HepG2 (cell line): Measurements from ENCODE around the gene NRDC.

ENCODE experiments used
- MEIS1 ChIP-seq: sonication (generic); formaldehyde crosslinking; IDR thresholded peaks from 2 replicates; pipeline ENCODE4 v1.9.0; 2021; ENCODE audit warnings: mild to moderate bottlenecking, missing genetic modification reagents, moderate library complexity, borderline replicate concordance
- MXI1 ChIP-seq: IDR thresholded peaks from 3 replicates; pipeline ENCODE4 v1.6.1; 2012; ENCODE audit warnings: low read depth, low read length, inconsistent platforms, borderline replicate concordance
- NR2C2 ChIP-seq: sonication (generic); formaldehyde crosslinking; IDR thresholded peaks from 2 replicates; pipeline ENCODE4 v1.4.0; 2020; ENCODE audit warnings: missing genetic modification reagents, mild to moderate bottlenecking, moderate library complexity, borderline replicate concordance
- ZNF564 ChIP-seq: sonication (generic); formaldehyde crosslinking; IDR thresholded peaks from 2 replicates; pipeline ENCODE4 v1.8.1; 2023; ENCODE audit warnings: mild to moderate bottlenecking, missing genetic modification reagents
- TF ChIP-seq, protein P1 (sequence below): sonication (generic); formaldehyde crosslinking; IDR thresholded peaks from 2 replicates; pipeline ENCODE4 v1.5.0; 2020; ENCODE audit warnings: mild to moderate bottlenecking, missing genetic modification reagents, moderate library complexity
- TF ChIP-seq, protein P2 (sequence below): sonication (generic); formaldehyde crosslinking; IDR thresholded peaks from 2 replicates; pipeline ENCODE4 v1.4.0; 2020; ENCODE audit warnings: missing genetic modification reagents

DNA sequence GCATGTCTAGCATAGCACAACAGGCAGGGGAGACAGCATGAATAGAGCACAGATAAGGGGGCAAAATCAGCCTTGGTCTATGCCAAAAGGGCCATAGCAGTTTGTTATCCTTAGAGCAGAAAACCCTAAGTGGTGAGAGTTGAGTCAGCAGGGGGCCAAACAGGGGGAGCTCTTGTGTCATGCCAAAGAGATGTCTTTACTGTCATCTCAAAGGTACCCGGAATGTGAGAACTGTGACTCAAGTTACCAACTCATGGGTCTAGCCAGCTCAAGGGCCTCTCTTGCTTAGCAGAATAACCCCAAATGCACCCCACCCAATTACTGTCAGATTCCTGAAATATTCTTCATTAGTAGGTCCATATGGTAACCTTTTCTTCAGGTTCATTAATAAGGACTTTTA, 45.9 kb upstream of the NRDC start:
- no peak for TF ChIP-seq NR2C2 (CRISPR knock-in tag)
- no peak for TF ChIP-seq MXI1
- TF ChIP-seq, protein P1, sequence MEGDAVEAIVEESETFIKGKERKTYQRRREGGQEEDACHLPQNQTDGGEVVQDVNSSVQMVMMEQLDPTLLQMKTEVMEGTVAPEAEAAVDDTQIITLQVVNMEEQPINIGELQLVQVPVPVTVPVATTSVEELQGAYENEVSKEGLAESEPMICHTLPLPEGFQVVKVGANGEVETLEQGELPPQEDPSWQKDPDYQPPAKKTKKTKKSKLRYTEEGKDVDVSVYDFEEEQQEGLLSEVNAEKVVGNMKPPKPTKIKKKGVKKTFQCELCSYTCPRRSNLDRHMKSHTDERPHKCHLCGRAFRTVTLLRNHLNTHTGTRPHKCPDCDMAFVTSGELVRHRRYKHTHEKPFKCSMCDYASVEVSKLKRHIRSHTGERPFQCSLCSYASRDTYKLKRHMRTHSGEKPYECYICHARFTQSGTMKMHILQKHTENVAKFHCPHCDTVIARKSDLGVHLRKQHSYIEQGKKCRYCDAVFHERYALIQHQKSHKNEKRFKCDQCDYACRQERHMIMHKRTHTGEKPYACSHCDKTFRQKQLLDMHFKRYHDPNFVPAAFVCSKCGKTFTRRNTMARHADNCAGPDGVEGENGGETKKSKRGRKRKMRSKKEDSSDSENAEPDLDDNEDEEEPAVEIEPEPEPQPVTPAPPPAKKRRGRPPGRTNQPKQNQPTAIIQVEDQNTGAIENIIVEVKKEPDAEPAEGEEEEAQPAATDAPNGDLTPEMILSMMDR: no peak
- no peak for TF ChIP-seq ZNF564 (CRISPR knock-in tag)
- TF ChIP-seq, protein P2, sequence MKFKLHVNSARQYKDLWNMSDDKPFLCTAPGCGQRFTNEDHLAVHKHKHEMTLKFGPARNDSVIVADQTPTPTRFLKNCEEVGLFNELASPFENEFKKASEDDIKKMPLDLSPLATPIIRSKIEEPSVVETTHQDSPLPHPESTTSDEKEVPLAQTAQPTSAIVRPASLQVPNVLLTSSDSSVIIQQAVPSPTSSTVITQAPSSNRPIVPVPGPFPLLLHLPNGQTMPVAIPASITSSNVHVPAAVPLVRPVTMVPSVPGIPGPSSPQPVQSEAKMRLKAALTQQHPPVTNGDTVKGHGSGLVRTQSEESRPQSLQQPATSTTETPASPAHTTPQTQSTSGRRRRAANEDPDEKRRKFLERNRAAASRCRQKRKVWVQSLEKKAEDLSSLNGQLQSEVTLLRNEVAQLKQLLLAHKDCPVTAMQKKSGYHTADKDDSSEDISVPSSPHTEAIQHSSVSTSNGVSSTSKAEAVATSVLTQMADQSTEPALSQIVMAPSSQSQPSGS: no peak
- no peak for TF ChIP-seq MEIS1 (CRISPR knock-in tag)
